ENCODE results near the gene RNF10. TPM values are rescaled to one million over a fixed set of nuclear protein-coding genes. Genes with fewer than 3 reads are reported as not detected.
"Not testable (repeated sequence)": the region's sequence is repeated elsewhere in the genome, so short reads cannot be mapped to it uniquely, and the experiment has no call there.

RNF10 gene
- total RNA-seq, 1 donor from 2014 or later, result 187 TPM

- intact Hi-C loops (cut with micrococcal nuclease), result no loop called here
Observed at GRCh38 chr12:120522568-120522967, 11.6 kb upstream of the RNF10 start.

GRCh38 chr12:120528861-120529525 is 5.2 kb upstream of the RNF10 start, which contains the start of gene COQ5:
COQ5 (minus strand) TSS chr12:120529158; CDS start chr12:120529141, 17 bp downstream.
- intact Hi-C loops (cut with micrococcal nuclease), result loop anchor here (1.0 to 2.0 kb wide), 6 partner anchors 8 to 768 kb away; partner anchors contain the start of genes C12orf43, CAMKK2, COX6A1 and DYNLL1

GRCh38 chr12:120529641-120530417 is 4.3 kb upstream of the RNF10 start:
- intact Hi-C loops (cut with micrococcal nuclease), result loop anchor here (1.0 to 2.0 kb wide), 6 partner anchors 7 to 767 kb away; partner anchors contain the start of genes C12orf43, CAMKK2, COX6A1 and DYNLL1

DNA sequence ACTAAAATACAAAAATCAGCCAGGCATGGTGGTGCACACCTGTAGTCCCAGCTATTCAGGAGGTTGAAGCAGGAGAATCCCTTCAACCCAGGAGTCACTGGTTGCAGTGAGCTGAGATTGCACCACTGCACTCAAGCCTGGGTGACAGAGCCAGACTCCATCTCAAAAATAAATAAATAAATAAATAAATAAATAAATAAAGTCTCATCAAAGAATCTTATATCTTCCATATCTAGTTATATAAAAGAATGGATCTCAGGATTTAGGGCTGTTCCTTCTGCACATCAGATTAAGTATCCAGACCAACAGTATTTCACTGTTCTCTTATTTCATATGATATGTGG is 3.8 kb upstream of the RNF10 start:
- intact Hi-C loops (cut with micrococcal nuclease), result not testable (repeated sequence)

GRCh38 chr12:120532701-120533238 is 1.4 kb upstream of the RNF10 start:
- intact Hi-C loops (cut with micrococcal nuclease), result no loop called here

DNA sequence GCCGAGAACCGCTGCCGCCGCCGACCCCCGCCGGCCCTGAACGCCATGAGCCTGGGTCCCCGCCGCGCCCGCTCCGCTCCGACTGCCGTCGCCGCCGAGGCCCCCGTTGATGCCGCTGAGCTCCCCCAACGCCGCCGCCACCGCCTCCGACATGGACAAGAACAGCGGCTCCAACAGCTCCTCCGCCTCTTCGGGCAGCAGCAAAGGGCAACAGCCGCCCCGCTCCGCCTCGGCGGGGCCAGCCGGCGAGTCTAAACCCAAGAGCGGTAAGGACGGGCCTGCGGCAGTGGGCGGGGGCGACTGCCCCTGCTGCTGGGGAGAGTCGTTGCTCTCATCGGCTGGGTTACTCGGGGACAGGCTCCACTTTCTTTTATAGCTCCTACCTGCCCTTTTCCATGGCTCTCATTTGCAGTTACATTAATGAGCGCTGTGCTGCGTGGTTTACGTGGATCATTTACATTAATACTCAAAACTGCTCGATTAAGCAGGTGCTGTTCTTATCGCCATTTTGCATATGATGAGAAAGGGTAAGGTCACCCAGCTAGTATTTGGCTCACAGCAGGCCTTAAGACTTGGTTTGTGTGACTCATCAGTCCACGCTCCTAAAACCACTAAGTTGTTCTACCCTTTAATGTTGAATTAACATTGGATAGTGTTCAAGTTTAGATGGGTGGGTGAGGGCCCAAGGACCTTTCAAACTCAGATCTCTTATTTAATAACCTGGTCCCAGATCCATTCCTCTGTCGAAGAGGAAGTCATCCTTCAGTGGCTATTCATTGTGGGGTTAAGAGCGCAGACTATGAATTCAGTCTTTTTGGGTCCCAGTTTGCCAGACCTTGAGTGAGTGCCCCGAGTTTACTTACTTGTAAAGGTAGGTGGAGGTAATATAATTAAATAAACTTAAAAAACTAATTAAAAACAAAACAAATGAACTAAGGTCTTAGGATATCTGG is 823 bp downstream of the RNF10 start:
- intact Hi-C loops (cut with micrococcal nuclease), result loop anchor here (1.0 to 5.0 kb wide), 8 partner anchors 39 to 481 kb away; partner anchors contain the start of genes C12orf43, COX6A1, DYNLL1 and MLEC

- intact Hi-C loops (cut with micrococcal nuclease), result loop anchor here (5.0 kb wide), 1 partner anchor 366 kb away; the partner anchor contains the start of gene SPPL3
Observed at GRCh38 chr12:120536064-120536791, 2.1 kb downstream of the RNF10 start.

GRCh38 chr12:120537856-120538220 is 3.7 kb downstream of the RNF10 start:
- intact Hi-C loops (cut with micrococcal nuclease), result loop anchor here (1.0 to 5.0 kb wide), 2 partner anchors 9 to 364 kb away; partner anchors contain the start of genes COQ5 and SPPL3

- intact Hi-C loops (cut with micrococcal nuclease), result loop anchor here (5.0 kb wide), 1 partner anchor 364 kb away; the partner anchor contains the start of gene SPPL3
Observed at GRCh38 chr12:120538281-120539156, 4.4 kb downstream of the RNF10 start.

- intact Hi-C loops (cut with micrococcal nuclease), result loop anchor here (5.0 kb wide), 1 partner anchor 363 kb away; the partner anchor contains the start of gene SPPL3
Observed at GRCh38 chr12:120539303-120539702, 5.1 kb downstream of the RNF10 start.

DNA sequence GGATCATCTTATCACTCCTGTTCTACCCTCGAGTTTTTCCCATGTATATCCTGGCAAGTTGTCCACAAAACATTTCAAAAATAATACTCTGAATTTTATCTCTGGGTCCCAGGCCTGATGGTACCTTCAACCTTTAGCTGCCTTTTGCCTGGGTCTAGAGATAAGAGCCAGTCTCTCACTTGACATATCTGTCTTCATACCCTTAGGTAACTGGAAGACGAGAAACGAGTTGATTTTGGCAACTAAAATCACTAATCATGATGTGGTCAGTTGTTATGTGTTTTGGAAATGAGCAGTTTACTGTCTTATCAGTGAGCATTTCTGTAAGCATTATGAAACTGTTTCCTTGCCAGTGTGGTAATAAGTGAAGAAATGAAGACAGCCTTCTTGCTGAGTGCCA is 6.3 kb downstream of the RNF10 start:
- intact Hi-C loops (cut with micrococcal nuclease), result no loop called here

GRCh38 chr12:120542166-120542565 is 8.0 kb downstream of the RNF10 start:
- intact Hi-C loops (cut with micrococcal nuclease), result no loop called here

GRCh38 chr12:120544691-120545090 is 10.5 kb downstream of the RNF10 start:
- intact Hi-C loops (cut with micrococcal nuclease), result no loop called here

GRCh38 chr12:120546050-120546386 is 11.9 kb downstream of the RNF10 start:
- intact Hi-C loops (cut with micrococcal nuclease), result no loop called here

DNA sequence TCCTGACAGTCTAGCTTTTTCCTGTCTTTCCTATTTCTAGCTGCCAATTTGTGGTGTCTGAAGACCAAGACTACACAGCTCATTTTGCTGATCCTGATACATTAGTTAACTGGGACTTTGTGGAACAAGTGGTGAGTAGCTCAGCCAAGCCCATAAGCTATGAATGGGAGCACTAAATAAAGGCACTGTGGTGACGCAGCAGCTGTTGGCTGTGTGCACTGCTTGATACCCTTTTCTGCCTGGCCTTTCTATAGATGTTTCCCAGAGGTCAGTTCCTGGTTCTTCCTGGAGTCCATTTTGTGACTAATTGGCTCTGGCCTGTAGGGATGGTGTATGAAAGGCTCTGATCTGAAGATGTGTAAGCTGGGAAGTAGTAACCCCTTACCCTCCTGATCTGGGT is 20.5 kb downstream of the RNF10 start:
- intact Hi-C loops (cut with micrococcal nuclease), result no loop called here

DNA sequence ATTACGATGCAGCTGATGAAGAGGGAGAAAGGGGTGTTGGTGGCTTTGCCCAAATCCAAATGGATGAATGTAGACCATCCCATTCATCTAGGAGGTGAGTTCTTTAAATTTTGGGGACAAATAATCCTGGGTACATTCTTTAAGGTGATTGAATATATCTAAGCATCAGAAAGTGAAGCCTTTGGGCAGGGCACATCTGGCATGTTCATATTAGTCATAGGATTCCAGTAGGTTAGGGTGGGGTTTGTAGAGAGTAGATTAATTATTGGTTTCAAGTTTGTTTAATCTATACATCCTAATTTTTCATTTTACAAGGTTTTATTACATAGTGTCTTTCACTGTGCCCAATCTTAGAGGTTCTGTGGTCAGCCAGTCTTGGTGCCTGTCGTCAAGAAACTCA is 23.4 kb downstream of the RNF10 start:
- intact Hi-C loops (cut with micrococcal nuclease), result no loop called here

DNA sequence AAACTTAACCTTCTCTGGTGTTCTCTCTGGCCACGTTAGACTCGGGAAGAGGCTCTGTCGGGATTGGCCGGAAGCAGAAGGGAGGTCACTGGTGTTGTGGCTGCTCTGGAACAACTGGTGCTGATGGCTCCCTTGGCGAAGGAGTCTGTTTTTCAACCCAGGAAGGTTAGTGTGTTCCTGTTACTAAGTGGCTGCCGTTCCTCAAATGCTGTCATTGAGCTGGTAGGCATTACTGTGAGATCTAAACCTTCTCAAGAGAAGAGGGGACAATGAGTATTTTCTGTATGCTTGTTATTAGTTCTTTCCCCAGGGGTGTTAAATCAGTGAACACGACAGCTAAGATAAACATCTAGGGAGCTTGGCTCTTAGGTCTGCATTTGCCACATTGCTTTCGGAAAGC is 28.8 kb downstream of the RNF10 start:
- intact Hi-C loops (cut with micrococcal nuclease), result no loop called here

DNA sequence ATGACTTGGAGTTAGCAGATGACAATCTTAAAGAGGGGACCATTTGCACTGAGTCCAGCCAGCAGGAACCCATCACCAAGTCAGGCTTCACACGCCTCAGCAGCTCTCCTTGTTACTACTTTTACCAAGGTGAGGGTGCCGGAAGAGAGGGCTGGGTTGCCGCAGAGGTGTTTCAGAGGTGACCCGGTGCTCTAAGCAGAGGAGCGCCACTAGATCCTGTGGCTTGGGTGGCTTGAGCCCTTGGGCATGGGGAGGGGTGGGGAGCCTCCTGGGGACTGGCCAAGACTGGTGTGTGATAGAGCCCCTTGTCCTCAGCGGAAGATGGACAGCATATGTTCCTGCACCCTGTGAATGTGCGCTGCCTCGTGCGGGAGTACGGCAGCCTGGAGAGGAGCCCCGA is 29.3 kb downstream of the RNF10 start:
- intact Hi-C loops (cut with micrococcal nuclease), result no loop called here

- intact Hi-C loops (cut with micrococcal nuclease), result no loop called here
Observed at GRCh38 chr12:120571299-120571698, 37.1 kb downstream of the RNF10 start.
